Measurements from ENCODE around the gene CAPN14.

The CAPN14 gene

DNA sequence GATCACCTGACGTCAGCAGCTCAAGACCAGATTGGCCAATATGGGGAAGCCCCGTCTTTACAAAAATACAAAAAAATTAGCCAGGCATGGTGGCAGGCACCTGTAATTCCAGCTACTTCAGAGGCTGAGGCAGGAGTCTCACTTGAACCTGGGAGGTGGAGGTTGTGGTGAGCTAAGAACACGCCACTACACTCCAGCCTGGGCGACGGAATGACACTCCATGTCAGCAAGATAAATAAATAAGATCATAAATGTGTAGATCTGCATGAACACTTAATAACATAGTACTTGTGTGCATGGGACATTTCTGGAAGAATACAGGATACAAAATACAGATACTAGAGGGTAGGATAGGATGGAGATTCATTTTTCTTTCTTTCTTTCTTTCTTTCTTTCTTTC lies 25.7 kb upstream of the CAPN14 start:
- DNase-seq = no peak

DNA sequence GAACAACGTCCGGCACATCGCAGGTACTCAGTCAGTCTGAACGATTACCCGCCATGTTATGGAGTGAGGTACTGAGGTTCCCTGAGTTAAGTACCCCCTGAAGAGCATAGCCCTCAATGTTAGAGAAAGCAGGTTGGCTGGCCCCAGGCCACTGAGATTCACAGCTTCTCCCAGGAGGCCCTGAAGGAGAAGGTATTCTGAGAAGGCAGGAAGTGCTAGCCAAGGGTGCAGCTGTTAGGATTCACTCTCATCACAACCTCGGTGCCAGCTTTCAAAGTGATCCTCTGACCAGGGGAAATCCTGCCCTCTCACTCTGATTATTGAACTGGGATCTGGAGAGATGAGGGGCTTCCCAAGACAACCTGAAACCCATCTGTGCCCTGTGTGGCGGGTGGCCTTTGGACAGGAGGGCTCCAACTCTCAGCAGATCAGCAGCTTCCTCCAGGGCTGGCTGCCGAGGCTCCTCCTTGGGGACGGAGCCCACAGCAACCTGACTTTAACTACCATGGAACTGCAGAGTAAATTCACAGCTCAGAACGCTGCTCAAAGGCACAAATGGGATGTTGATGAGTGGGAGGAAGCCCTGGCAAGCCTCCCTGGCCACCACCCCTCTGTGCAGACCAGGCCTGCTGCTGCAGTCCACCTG lies 24.4 kb upstream of the CAPN14 start:
- DNase-seq = peak in 5 of 58 donors; percentile 15 to 41 (median 40)

DNA sequence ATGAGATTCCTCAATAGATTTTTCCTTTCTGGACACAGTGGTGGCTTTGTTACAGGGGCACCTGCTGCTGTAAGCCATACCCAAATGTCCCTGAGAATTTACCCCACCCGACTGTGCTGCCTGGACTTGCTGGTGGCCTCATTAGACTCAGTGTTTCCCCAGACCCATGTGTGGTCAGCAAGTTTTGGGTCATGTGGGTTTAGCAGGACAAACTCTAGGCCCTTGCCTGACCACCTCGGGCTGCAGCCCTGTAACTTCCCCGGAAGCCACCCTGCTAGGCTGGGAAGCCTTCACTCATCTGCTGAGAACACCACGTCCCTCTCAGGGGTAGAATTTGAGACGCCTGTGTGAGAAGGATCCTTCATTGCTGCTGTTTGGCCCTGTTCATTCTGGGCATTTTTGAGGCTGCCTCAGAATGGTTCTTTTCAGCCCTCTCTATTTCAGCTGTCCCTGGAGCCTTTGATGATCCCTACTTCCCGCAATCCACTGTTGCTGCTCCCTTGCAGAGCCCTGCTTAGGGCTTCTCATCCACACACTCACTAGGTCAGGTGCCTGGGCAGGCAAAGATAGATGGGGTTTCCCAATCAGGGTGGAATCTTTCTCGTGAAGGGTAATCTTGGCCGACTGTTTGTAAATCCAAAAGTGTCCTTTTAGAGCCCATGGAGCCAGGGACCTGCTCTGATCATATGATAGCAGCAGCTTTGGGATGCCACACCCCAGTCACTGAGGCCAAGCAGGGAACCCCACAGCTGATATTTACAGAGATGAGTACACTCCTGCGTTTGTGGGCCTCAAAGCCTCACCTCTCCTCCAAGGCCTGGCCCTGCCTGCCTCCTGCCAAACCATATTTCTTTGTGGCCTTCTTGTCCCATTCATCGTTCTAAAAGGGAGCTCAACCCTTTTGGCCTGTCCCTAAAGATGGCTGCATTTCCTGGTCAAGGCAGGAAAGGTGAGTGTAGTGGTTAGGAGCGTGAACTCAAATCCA lies 23.4 kb upstream of the CAPN14 start:
- peak in 1 of 58 donors; percentile 15 for DNase-seq

DNA sequence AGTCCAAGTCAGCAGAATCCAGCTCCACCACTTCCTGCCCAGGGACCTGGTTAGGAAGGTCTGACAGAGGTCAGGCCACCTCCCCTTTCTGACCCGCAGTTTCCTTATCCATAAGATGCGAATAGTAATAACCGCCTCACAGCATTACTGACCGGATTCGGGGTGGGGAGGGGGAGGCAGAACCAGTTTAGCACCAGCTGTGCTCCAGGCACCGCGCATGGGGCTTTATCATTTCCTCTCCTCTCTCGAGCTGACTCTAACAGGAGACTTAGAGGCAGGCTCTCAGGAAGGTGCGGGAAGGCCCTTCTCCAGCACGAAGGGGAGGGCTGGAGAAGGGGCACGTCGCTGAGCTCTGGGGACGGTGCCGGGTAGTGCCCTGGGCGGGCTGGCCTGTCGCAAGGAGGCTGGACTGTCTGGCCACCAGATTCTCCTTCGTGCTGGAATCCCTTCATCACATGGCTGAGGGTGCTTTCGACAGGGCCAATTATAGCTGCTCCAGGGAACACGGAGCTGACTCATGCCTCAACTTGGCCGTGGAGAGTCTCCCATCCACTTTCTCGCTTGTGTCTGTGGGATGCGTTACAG lies 22.4 kb upstream of the CAPN14 start:
- DNase-seq = peak in 31 of 58 donors; percentile 19 to 76 (median 40)

DNA sequence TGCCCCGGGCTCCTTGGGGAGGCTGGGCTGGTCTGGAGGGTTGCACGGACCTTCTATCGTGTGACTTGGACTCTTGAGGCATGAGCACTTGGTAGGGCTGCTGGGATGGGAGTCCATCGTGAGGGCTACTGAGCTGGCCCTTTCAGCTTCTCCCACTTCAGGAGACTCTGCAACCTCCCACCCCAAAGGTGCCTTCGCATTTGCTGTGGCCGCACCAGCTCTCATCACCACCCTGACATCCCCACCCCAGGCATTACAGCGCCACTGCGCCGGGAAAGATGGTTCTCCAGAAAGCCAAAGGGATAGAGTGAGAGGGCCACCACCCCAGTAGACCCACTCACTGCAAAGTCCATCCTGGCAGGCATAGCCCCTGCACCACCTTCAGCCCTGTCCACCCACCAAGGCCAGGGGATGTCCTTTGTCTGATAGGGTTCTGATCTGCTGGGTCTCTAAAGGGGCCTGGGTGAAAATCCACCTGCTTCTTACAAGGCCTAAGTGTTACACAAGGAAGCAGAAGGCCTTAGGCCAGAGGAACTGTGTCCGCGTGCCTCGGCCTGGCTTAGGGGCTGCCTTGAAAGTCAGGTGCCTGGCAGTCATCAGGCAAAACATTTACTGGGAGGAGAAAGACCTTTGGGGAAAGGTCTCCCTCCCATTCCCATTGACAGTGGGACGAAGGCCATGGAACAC lies 21.7 kb upstream of the CAPN14 start:
- DNase-seq = no peak

DNA sequence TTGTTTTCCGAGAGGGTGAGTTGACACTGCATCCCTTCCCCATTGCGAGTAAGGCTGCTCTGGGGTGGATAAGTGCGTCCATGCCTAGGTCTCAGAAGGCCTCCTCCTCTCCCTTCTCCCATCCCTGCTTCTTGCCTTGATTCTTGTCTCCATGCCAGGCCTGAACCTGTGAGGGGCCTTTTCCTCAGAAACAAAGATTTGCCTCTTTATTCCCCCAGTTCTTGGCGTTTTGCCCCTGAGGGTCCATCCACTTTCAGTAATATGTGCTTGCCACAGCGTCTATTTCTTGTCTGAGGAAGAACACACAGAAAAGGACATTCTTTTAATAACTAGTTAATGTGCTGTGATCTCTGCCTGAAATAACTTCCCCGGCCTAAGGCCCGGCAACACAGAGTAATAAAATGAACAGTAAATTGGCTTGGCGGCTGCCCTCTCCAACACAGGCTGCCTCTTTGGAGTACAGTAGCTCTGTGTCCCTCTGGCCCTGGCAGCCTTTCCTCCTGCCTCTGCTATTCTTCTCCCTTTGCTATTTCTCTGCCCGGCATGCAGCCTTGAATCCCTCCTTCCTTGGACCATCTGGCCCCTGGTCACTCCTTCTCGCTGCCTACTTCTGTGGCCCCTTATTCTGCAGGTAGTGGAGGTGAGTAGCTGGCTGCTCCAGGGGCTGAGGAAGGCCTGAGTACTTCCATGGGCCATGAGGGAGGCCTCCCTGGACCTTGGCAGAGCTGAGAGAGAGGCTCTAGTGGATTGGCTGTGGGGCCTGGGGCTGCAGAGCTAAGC lies 21.0 kb upstream of the CAPN14 start:
- DNase-seq = peak in 36 of 58 donors; percentile 18 to 80 (median 49)

DNA sequence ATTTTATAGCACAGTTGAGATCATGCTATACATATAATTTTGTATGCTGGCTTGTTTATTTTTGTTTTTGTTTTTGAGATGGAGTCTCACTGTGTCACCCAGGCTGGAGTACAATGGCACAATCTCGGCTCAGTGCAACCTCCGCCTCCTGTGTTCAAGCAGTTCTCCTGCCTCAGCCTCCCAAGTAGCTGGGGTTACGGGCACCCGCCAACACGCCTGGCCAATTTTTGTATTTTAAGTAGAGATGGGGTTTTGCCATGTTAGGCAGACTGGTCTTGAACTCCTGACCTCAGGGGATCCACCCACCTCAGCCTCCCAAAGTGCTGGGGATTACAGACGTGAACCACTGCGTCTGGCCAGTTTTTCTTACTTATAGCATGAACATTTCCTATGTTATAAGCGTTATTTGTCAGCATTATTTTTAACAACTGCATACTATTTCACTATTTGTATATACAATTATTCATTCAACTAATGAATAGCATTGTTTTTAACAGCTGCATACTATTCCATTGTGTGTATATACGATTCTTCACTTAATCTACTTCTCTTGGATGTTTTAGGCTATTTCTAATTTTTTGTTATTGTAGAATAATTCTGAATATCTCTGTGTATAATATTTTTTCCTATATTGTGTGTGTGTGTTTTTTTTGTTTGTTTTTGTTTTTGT lies 20.2 kb upstream of the CAPN14 start:
- no peak for DNase-seq

DNA sequence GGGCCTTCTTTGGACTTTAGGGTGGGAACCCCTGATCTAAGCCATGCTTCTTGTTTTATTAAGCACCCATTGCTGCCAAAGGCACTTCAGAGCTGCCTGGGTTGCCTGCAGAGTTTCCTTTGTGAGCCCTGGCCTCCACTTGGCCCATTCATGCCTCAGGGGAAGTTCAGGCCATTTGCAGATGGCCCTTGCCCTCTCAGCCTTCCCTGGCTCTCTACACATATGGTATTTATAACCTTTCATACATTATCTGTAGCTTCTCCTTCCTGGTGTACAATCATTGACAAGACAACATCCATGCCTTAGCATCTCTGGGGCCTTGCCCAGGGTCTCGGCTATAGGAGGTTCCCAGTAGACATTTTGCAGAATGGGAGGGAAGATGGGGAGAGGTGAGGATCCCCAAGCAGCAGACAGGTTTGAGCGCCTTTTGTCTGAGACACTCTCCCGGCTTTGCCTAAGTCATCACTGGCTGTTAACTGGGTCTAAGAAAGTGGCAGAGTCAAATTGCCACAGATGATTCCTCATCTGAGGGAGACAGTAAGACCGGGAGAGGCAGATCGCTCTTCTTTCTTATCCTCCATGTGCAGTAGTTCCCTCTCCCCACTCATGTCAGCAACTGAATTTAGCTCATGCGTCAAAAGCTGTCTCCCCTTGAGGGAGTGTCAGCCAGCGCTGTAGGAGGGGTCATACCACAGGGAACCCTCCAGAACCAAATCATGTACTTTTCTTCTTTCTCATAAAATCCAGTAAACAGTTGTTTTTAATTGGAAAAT lies 19.3 kb upstream of the CAPN14 start:
- no peak for DNase-seq

DNA sequence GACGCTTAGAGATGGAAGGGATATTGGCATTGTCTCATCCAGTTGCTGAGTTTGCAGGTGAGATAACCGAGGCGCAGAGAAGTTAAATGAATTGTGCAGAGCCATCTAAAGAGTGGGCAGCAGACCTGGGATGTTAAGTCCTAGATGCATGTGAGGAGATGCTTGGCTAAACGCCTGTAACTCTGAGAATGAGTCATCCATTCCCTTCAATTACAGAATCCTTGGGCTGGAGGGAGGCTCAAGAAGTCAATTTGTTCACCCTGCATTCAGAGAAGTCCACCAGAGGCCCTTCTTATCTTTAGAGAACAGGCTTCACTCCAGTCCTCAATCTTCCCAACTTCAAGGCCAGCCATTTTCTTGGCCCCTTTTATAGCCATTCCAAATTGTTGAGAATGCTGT lies 18.2 kb upstream of the CAPN14 start:
- peak in 1 of 58 donors; percentile 34 for DNase-seq

DNA sequence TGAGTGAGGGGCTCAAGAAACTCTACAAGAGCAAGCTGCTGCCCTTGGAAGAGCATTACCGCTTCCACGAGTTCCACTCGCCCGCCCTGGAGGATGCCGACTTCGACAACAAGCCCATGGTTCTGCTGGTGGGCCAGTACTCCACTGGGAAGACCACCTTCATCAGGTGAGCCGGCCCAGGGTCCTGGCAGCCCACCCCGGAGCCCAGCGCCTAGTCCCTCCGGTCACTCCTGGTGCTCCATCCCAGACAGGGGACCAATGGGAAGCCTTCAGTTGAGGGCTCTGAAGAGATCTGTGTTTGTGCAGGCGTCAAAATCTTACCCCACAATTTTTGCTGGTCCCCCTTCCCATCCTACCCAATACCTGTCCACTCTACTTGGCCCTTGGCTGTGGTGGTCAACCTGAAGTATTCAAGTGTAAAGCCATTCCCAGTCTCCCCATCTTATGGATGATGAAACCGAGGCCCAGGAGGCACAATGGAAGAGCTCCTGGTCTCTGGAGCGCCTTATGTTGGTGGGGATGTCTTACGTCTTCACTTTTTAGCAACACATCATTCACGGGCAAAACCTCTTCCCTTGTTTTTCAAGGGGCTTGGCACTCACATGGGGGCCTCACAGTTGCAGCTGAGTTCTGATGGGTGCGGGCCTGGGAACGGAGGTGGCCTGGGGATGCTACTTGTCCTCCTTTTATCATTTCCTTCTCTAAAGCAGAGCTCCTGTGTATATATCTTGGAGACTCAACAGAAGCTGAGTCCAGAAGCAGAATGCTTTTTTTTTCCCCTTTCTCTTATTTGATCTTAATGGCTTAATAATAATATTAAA lies 17.6 kb upstream of the CAPN14 start:
- DNase-seq = no peak

DNA sequence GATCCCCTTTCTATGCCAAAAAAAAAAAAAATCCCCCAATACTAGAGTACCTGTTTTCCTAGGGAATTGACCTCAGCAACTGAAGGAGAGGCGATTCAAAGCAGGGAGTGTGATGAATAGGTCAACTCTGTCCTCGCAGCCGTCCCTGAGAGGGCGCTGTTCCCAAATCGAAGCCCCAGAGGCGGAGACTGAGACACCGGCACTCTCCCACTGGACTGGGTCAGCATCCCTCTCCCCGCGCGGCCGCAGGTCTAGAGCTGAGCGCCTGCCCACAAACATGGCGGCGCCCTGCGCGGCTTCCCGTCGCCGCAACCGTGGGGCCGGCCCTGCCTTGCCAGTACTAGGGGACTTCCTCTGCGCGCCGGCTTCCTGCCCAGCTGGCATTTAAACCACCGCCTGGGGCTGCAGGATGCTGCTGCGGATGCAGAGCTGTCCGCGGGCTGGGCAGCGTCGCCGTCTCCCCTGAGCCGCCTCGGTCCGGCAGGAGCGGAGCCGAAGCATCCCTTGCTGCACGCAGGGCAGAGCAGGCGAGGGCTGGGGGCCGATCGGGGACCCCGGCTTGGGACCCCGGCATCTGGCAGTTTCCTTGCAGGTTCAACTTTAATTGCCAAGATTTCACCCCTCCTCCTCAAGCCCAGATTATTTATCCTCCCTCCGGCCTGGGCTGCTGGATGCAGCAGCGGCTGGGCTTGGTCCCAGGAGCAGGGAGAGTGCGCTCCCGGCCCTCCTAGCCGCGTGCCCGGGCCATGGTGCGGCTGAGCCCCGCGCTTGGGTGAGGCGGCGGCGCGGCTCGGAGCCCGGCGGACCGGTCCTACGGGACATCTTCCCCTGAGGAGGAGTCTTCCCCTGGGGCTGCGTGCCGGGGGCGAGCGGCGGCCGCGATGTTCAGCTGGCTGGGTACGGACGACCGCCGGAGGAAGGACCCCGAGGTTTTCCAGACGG lies 16.7 kb upstream of the CAPN14 start, which contains the start of gene EHD3:
EHD3 (plus strand) TSS at position 412 of the 942 bp plus-strand sequence; CDS start at position 882, 470 bp downstream.
- peak; percentile 43 to 96 (median 87) for DNase-seq

DNA sequence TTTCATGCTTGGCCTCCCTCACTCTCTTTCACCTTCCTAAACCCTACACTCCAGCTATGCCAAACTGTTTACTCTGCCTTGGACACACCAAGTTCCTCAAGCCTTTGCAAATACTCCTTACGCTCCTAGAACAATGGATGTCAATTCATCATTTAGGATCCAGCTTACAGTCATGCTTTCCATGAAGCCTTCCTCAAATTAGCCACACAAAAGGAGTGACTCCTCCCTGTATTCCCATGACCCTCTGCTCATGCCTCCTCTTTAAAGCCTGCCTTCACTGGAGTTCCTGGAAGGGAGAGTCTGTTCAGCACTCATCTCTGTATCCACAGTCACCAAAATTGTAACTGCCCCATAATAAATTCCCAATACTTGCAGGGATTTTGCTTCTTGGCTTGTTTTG lies 15.9 kb upstream of the CAPN14 start:
- DNase-seq = no peak

DNA sequence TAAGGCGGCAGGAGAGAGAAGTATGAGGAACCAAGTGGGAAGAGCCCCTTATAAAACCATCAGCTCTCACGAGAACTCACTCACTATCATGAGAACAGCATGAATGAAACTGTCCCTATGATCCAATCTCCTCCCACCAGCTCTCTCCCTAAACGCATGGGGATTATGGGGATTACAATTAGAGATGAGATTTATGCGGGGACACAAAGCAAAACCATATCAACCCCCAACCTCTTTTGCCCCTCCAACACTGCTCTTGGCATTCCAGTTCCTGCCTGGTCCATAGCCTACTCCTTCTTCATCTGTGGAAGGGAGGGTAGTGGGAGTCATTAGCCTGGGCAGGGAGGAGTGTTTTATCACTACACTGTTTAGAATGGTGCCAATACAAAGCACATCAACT lies 15.3 kb upstream of the CAPN14 start:
- DNase-seq = no peak

DNA sequence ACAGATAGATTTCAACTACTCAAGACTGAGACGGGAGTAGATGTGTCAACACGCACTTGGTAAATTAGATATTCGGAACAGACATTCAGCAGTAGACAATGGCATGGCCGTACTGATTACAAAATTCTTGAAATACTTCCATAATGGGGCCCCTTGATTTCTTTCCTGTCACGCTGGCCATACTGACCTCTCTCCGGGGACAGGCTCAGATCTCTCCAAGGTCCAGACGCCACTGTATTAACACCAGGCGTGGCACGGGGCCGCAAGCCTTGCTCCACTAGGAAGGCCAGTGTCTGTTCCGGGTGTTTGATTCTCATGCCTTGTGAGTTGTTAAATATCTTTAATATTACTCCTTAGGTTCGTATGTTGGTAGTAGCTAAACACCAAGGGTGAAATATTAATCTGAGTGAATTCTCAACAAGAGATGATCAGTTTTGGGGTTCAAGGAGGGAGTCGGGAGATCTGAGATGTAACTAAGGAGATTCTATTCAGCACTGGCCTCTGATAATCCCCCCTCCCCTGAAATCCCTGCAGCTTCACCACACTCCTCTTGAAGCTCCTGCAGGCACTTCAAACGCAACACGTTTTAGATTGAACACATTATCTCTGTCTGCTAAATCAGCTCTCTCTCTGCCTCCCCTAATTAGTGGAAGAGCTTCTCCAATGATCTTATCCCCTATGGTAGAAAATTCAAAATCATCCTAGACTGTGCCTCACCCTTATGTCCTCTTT lies 14.4 kb upstream of the CAPN14 start:
- no peak for DNase-seq

DNA sequence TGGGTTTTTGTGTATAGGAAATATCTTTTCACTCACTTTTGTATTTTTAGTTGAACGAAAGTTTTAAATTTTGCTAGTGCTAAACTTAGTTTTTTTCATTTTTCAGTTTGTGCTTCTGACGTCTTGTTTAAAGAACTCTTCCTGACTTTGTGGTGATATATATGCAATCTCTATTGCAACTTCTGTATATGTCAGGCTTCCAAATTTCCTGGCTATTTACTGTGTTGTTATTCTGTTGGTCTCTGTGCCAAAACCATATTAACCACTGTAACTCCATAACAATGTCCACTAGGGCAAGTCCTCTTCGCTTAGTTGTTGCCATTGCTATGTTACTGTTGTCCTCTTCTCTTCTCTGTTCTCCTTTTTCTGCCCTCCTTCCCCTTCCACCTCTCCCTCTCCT lies 13.4 kb upstream of the CAPN14 start:
- no peak for DNase-seq

DNA sequence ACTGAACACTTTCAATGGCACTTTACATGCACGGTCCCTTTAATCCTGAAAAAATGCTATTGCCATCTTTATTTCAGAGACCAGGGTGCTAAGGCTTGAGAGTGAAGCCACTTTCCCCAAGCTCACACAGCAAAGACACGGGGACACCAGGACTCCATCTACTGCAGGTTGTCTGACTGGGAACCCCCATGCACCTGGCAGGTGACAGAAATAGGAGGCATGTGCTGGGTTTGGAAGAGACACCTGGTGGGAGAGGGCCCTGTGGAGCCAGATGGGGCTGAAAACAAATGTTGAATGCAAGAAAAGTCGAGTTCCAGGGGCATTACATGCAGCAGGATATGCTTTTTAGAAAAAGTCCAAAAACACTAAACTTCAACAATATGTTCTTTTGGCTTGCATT lies 11.4 kb upstream of the CAPN14 start:
- DNase-seq = no peak
